H54 (cell line): ENCODE data around the gene PRDM11.
A peak's percentile ranks its signal among the peaks of the same experiment; 100 is the strongest.

Source experiments
- DNase-seq: peaks from one replicate; pipeline ENCODE4 v3.0.0; 2011; ENCODE audit warnings: low spot score, mixed read lengths; ENCODE audit not compliant: insufficient read length
- FAIRE-seq: peaks from 3 replicates; lab custom pipeline; 2011; peaks lifted over from hg19 to GRCh38; lab: Jason Lieb, UNC
- POLR2A ChIP-seq: IDR thresholded peaks from 2 replicates; pipeline ENCODE4 v1.6.1; 2011; ENCODE audit warnings: low read depth, mild to moderate bottlenecking, low read length

PRDM11 gene

GRCh38 chr11:45225277-45225676 is 78.8 kb downstream of the PRDM11 start:
- no peak for TF ChIP-seq POLR2A
- DNase-seq (no peak), FAIRE-seq (no peak)

- no peak for TF ChIP-seq POLR2A
- no peak for DNase-seq
- FAIRE-seq: no peak
These were observed 79.8 kb downstream of the PRDM11 start for GRCh38 chr11:45225961-45226871.

GRCh38 chr11:45226901-45227300 is 80.5 kb downstream of the PRDM11 start:
- FAIRE-seq: no peak
- TF ChIP-seq POLR2A: no peak

GRCh38 chr11:45227836-45228235 is 81.4 kb downstream of the PRDM11 start:
- TF ChIP-seq POLR2A: no peak
- FAIRE-seq (no peak), DNase-seq (no peak)

More at GRCh38 chr11:45226901-45227300, 80.5 kb downstream of the PRDM11 start:
- DNase-seq: no peak

- DNase-seq: no peak
- FAIRE-seq: no peak
- no peak for TF ChIP-seq POLR2A
These were observed 83.1 kb downstream of the PRDM11 start for GRCh38 chr11:45229401-45230020.

- FAIRE-seq (no peak), DNase-seq (no peak)
- no peak for TF ChIP-seq POLR2A
These were observed 86.1 kb downstream of the PRDM11 start for GRCh38 chr11:45232341-45233080.

GRCh38 chr11:45233121-45233803 is 86.8 kb downstream of the PRDM11 start:
- FAIRE-seq: no peak
- DNase-seq: peak; percentile 95
- TF ChIP-seq POLR2A: no peak

GRCh38 chr11:45233804-45234170 is 87.3 kb downstream of the PRDM11 start:
- FAIRE-seq: no peak

GRCh38 chr11:45234306-45235006 is 88.0 kb downstream of the PRDM11 start:
- no peak for TF ChIP-seq POLR2A
- FAIRE-seq: no peak
- no peak for DNase-seq

More at GRCh38 chr11:45233804-45234170, 87.3 kb downstream of the PRDM11 start:
- TF ChIP-seq POLR2A: no peak
- DNase-seq: no peak

GRCh38 chr11:45237711-45238315 is 91.4 kb downstream of the PRDM11 start:
- FAIRE-seq (no peak), DNase-seq (no peak)
- TF ChIP-seq POLR2A: no peak

GRCh38 chr11:45238724-45239123 is 92.3 kb downstream of the PRDM11 start:
- peak; percentile 85 for FAIRE-seq
- DNase-seq: peak; percentile 77
- no peak for TF ChIP-seq POLR2A

- FAIRE-seq: no peak
- TF ChIP-seq POLR2A: no peak
- no peak for DNase-seq
These were observed 93.3 kb downstream of the PRDM11 start for GRCh38 chr11:45239733-45240132.
